GDM1 (cell line): ENCODE data around the gene MTHFR.
"Not testable (repeated sequence)": the region's sequence is repeated elsewhere in the genome, so short reads cannot be mapped to it uniquely, and the experiment has no call there.

Experiments
- DNase-seq: peaks from one replicate; lab custom pipeline; 2025; lab: John Stamatoyannopoulos, UW

MTHFR gene

GRCh38 chr1:11833497-11833896 is 27.7 kb upstream of the MTHFR start:
- DNase-seq, result no peak

- DNase-seq, result no peak
These were observed 26.4 kb upstream of the MTHFR start for GRCh38 chr1:11831945-11832725.

GRCh38 chr1:11828511-11828910 is 22.7 kb upstream of the MTHFR start:
- no peak for DNase-seq

GRCh38 chr1:11826946-11827345 is 21.2 kb upstream of the MTHFR start:
- DNase-seq, result no peak

- DNase-seq, result no peak
These were observed 19.4 kb upstream of the MTHFR start for GRCh38 chr1:11825131-11825530.

- DNase-seq, result no peak
These were observed 17.8 kb upstream of the MTHFR start for GRCh38 chr1:11823366-11824137.

- no peak for DNase-seq
These were observed 16.3 kb upstream of the MTHFR start for GRCh38 chr1:11822091-11822490.

- no peak for DNase-seq
These were observed 11.4 kb upstream of the MTHFR start for GRCh38 chr1:11817192-11817591.

- DNase-seq, result no peak
These were observed 7.3 kb upstream of the MTHFR start for GRCh38 chr1:11813021-11813420.

- no peak for DNase-seq
These were observed 1.4 kb upstream of the MTHFR start for GRCh38 chr1:11807133-11807532.

- no peak for DNase-seq
These were observed 658 bp upstream of the MTHFR start for GRCh38 chr1:11806307-11806936.

- no peak for DNase-seq
These were observed 920 bp downstream of the MTHFR start for GRCh38 chr1:11804666-11805421.

GRCh38 chr1:11803924-11804665 is 1.7 kb downstream of the MTHFR start:
- not testable (repeated sequence) for DNase-seq

- peak; percentile 89 for DNase-seq
These were observed 2.5 kb downstream of the MTHFR start for GRCh38 chr1:11802973-11803885.

- no peak for DNase-seq
These were observed 3.2 kb downstream of the MTHFR start for GRCh38 chr1:11802616-11802972.

GRCh38 chr1:11800756-11801433 is 4.9 kb downstream of the MTHFR start:
- DNase-seq, result no peak

GRCh38 chr1:11800391-11800755 is 5.4 kb downstream of the MTHFR start:
- DNase-seq, result no peak

GRCh38 chr1:11799896-11800295 is 5.9 kb downstream of the MTHFR start:
- DNase-seq, result no peak

- DNase-seq, result no peak
These were observed 6.7 kb downstream of the MTHFR start for GRCh38 chr1:11799099-11799498.
